ENCODE measurements around the gene STAB1.

- TF ChIP-seq POLR2A (IDR thresholded peaks at IDR 0.05) (no peak), EP300 (IDR thresholded peaks at IDR 0.05) (no peak), CTCF (IDR thresholded peaks at IDR 0.05) (no peak)
Measured at GRCh38 chr3:52536112-52536368, 40.9 kb downstream of the STAB1 start.
